Iris pigment epithelial cell (primary cell): ENCODE results near the gene MRPL37.

ENCODE experiments used
- DNase-seq: peaks from one replicate; pipeline ENCODE4 v3.0.0-alpha.2; 2011; ENCODE audit warnings: low read depth

Gene MRPL37

GRCh38 chr1:54265659-54266058 lies 65.7 kb downstream of the MRPL37 start:
- DNase-seq = no peak

- no peak for DNase-seq
These were observed 66.2 kb downstream of the MRPL37 start for GRCh38 chr1:54266195-54266594.

GRCh38 chr1:54266908-54267307 lies 66.9 kb downstream of the MRPL37 start:
- no peak for DNase-seq
